Activated CD4-positive, CD25-positive, alpha-beta regulatory T cell (primary cell): ENCODE data around the gene PGC.

Source experiments
- DNase-seq, 4 experiments: peaks; one replicate each; lab custom pipeline; 2025; lab: John Stamatoyannopoulos, UW

The PGC gene

GRCh38 chr6:41746107-41746506 is 1.1 kb downstream of the PGC start:
- DNase-seq = no peak

GRCh38 chr6:41744236-41744787 is 2.9 kb downstream of the PGC start:
- no peak for DNase-seq

- no peak for DNase-seq
Observed at GRCh38 chr6:41743406-41744235, 3.6 kb downstream of the PGC start.

- no peak for DNase-seq
Observed at GRCh38 chr6:41741625-41742490, 5.3 kb downstream of the PGC start.

GRCh38 chr6:41740366-41741162 is 6.6 kb downstream of the PGC start:
- DNase-seq = no peak

GRCh38 chr6:41739041-41739440 is 8.2 kb downstream of the PGC start:
- no peak for DNase-seq

GRCh38 chr6:41737591-41738130 is 9.5 kb downstream of the PGC start:
- DNase-seq = no peak

- DNase-seq = no peak
Observed at GRCh38 chr6:41736800-41737555, 10.2 kb downstream of the PGC start.

GRCh38 chr6:41736186-41736733 is 10.9 kb downstream of the PGC start:
- DNase-seq = no peak

- peak; percentile 88 to 91 (median 90) for DNase-seq
Observed at GRCh38 chr6:41735427-41736185, 11.6 kb downstream of the PGC start, which contains the start of gene TFEB. TSS of gene TFEB (minus strand) at chr6:41735608. CDS start at chr6:41691213, 44,395 bp downstream.

GRCh38 chr6:41734666-41735426 is 12.4 kb downstream of the PGC start:
- DNase-seq = peak; percentile 34 to 49 (median 44)

GRCh38 chr6:41733707-41734665 is 13.2 kb downstream of the PGC start:
- DNase-seq = peak; percentile 34 to 58 (median 45)

- no peak for DNase-seq
Observed at GRCh38 chr6:41733360-41733706, 13.9 kb downstream of the PGC start.

- DNase-seq = peak in 3 of 4 experiments; percentile 10 to 18 (median 17)
Observed at GRCh38 chr6:41732591-41733359, 14.4 kb downstream of the PGC start.

GRCh38 chr6:41732149-41732548 is 15.0 kb downstream of the PGC start:
- DNase-seq = no peak

GRCh38 chr6:41731561-41732086 is 15.6 kb downstream of the PGC start:
- no peak for DNase-seq
